ENCODE results near the gene CLHC1. TPM values are rescaled to one million over a fixed set of nuclear protein-coding genes. Genes with fewer than 3 reads are reported as not detected.
"Not testable (repeated sequence)": the region's sequence is repeated elsewhere in the genome, so short reads cannot be mapped to it uniquely, and the experiment has no call there.

The CLHC1 gene
- total and polyA plus RNA-seq, 5 experiments from 2014 or later, result 1.8 to 34.2 (median 3.5) TPM

DNA sequence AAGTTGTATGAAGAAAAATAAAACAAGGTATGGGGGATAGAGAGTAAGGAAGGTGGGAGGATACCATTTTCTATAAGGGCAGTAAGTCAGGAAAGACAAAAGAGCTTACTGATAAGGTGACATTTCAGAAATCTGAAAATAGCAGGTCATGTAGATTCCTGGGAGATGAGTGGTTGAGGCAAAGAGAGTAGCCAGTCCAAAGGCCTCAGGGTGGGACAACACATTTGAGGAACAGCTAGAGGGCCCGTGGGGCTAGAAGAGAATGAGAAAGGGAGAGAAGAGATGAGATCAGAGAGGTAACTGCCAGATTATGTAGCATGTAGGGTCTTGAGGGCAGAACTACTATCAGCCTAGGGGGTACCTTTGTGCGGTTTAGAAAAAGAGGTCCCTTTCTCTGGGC lies 2.9 kb downstream of the CLHC1 start:
- Mint-ChIP-seq H3K4me3 (peak overlapping the region in 5 of 10 donors; percentile 1 to 48 (median 4)), H3K27ac (peak overlapping the region in 9 of 10 donors; percentile 5 to 88 (median 50)), H3K4me1 (peaks cover 27 to 60% (median 54%) of the 10 kb centered on the region in 4 donors), H3K36me3 (peaks cover 2 to 13% (median 6%) of the 10 kb centered on the region in 3 donors), H3K9me3 (peaks cover 0 to 10% (median 0%) of the 10 kb centered on the region in 9 donors), H3K27me3 (no peaks in the 10 kb centered on the region)
- ATAC-seq (no peak), DNase-seq (no peak)
- POLR2A ChIA-PET, result interaction anchor here (0.6 to 1.5 kb wide), 6 partner anchors 17 to 1113 kb away, joined by 3 to 8 read pairs (median 4); partner anchors contain the start of gene CFAP36

DNA sequence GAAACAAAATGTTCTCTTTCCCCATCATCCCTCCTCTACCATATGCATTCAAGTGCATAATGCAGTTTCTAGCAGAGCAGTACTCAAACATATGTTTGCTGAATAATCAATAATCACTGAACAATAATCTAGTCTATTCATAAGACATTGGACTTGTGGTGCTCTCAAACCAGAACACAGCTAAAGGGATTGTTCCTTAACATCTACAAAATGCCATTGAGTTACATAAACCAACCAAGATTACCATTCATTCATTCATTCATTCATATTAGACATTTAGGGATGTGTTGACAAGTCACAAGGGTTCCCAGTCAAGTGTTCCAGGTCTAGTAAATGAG lies 3.9 kb downstream of the CLHC1 start:
- H3K4me1 Mint-ChIP-seq, result peaks cover 23 to 50% (median 45%) of the 10 kb centered on the region in 4 donors
- peak overlapping the region; percentile 75 to 94 (median 87) for H3K27ac Mint-ChIP-seq
- POLR2A ChIA-PET, result interaction anchor here (0.5 to 1.2 kb wide), 3 partner anchors 18 to 291 kb away, joined by 3 to 4 read pairs (median 4); partner anchors contain the start of gene CFAP36
- H3K4me3 Mint-ChIP-seq, result peak overlapping the region; percentile 4 to 74 (median 62)
- peaks cover 0 to 10% (median 0%) of the 10 kb centered on the region in 9 donors for H3K9me3 Mint-ChIP-seq
- DNase-seq (no peak), ATAC-seq (no peak)
- no peaks in the 10 kb centered on the region for H3K27me3 Mint-ChIP-seq
- peaks cover 0 to 4% (median 3%) of the 10 kb centered on the region in 3 donors for H3K36me3 Mint-ChIP-seq

DNA sequence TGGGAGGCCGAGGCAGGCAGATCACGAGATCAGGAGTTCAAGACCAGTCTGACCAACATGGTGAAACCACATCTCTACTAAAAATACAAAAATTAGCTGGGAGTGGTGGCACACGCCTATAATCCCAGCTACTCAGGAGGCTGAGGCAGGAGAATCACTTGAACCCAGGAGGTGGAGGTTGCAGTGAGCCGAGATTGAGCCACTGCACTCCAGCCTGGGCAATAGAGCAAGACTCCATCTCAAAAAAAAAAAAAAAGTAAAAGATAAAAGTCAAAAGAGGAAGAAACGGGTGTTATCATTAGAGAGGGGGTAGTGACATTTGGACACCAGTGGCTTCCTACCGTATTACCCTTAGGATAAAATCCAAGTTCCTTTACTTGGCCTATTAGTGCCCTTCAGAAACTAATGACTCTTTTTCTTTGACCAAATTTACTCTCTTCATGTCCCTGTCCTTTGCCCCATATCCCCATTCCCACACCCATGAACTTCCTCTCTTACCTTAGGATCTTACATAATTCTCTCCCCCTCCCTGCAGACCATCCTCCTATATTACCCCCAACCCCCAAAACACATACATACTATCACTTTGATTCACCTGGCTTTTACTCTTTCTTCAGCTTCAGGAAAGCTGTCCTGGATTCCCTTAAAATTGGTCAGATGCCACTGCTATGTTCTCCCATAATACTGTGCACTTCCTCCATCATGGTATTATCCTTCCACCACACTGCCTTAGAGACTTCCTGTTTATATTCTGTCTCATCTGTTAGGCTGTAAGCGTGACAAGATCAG lies 4.5 kb downstream of the CLHC1 start:
- not testable (repeated sequence) for H3K36me3 Mint-ChIP-seq, ATAC-seq, H3K27me3 Mint-ChIP-seq
- DNase-seq, result peak in 2 of 10 donors; percentile 12 to 25
- Mint-ChIP-seq H3K4me1 (peaks cover 21 to 52% (median 46%) of the 10 kb centered on the region in 4 donors), H3K4me3 (peak overlapping the region; percentile 4 to 74 (median 62)), H3K27ac (peak overlapping the region; percentile 75 to 94 (median 87)), H3K9me3 (peaks cover 0 to 10% (median 0%) of the 10 kb centered on the region in 9 donors)
- POLR2A ChIA-PET, result interaction anchor here (0.5 to 1.2 kb wide), 3 partner anchors 27 to 292 kb away, joined by 3 to 4 read pairs (median 3); partner anchors contain the start of gene CFAP36

DNA sequence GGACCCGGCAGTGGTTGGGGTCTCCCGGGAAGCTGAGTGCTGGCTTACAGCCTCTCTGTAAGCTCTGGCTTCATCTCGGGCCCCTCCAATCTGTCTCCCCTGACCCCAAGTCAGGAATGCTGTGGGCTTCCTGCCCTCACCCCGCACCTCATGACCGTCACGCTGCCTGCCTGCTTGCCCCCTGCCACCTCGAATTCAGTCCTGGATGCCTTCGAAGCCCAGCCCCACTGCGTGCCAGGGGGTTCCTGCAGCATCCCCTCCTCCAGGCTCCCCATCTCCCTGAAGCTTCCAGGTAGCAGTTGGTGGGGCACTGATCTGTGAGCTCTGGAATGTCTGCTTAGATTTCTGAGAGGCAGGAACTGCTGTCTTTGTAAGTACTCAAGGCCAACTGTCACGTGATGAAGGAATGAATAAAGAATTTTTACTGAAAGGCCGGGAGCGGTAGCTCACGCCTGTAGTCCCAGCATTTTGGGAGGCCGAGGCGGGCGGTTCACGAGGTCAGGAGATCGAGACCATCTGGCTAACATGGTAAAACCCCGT lies 6.5 kb downstream of the CLHC1 start:
- POLR2A ChIA-PET, result interaction anchor here (1.2 to 3.7 kb wide), 3 partner anchors 50 to 194 kb away, joined by 5 to 22 read pairs (median 5); partner anchors contain the start of genes CCDC88A and RTN4
- Mint-ChIP-seq H3K27me3 (no peaks in the 10 kb centered on the region), H3K27ac (peak overlapping the region in 9 of 10 donors; percentile 23 to 92 (median 62)), H3K4me1 (peaks cover 25 to 53% (median 49%) of the 10 kb centered on the region in 4 donors), H3K36me3 (no peaks in the 10 kb centered on the region), H3K9me3 (peaks cover 0 to 10% (median 0%) of the 10 kb centered on the region in 9 donors), H3K4me3 (peak overlapping the region in 2 of 10 donors; percentile 3 to 5)
- DNase-seq (no peak), ATAC-seq (no peak)

DNA sequence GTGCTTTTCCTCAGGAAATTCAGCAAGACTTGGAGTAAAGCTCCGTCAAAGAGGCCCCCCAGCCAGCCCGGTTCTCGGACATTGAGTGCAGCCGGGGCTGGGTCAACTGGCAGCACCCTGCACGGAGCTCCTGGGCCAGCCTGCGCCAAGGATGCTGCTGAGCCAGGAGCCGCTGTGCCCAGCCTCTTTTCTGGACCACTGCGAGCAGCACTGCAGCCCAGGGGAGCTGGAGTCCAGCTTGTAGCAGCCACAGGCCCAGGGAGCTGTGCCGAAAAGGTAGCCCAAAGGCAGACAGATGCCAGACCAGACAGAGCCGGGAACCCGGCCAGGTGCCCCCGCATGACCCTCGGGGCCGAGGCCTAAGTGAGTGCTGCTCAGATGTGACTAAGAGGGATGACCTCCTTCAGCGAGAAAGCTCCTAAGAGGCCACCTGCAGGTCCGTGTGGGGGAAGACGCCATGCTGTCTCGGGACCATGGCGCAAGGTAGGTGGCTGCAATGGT lies 7.3 kb downstream of the CLHC1 start:
- Mint-ChIP-seq H3K4me1 (peaks cover 28 to 50% (median 43%) of the 10 kb centered on the region in 4 donors), H3K27me3 (no peaks in the 10 kb centered on the region), H3K9me3 (peaks cover 0 to 10% (median 0%) of the 10 kb centered on the region in 9 donors), H3K4me3 (peak overlapping the region in 3 of 10 donors; percentile 22 to 82 (median 80)), H3K27ac (peak overlapping the region in 8 of 10 donors; percentile 28 to 92 (median 70)), H3K36me3 (no peaks in the 10 kb centered on the region)
- POLR2A ChIA-PET, result interaction anchor here (0.5 to 3.7 kb wide), 6 partner anchors 8 to 295 kb away, joined by 3 to 49 read pairs (median 5); partner anchors contain the start of genes CCDC88A, CFAP36, CLHC1 and RPS27A
- no peak for DNase-seq
- no peak for ATAC-seq

DNA sequence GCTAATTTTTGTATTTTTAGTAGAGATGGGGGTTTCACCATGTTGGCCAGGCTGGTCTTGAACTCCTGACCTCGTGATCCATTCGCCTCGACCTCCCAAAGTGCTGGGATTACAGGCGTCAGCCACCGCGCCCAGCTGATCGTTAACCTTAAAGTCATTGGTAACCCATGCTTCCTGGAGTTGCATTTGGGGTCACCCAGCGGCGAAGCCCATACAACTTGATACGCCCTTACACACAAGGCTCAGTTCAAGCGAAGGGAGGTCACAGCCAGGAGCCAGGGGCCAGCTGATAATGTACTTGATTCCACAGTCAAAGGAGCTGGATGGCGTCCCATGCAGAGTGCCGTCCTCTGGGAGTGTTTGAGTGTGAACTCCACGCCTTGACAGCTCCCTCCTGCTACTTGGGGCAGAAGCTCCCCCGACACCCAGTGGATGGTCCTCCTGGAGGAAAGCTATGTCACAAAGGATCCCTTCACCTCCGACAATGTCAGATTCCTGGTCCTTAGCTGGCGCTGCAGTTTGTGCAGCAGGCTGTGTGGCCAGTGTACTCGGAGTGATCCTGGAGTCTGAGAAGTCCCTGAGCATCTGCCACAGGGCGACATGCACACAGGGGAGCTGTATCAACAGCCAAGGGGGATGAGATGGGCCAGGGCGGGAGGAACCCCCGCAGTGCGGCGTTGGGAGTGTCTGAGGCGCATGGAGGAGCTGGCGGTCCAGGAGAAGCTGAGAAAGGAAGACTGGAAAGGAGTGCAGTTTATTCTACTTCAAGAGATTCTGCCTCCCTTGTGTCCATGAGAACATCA lies 7.9 kb downstream of the CLHC1 start:
- ATAC-seq (no peak), DNase-seq (peak in 3 of 10 donors; percentile 9 to 64 (median 17))
- H3K9me3 Mint-ChIP-seq, result peaks cover 0 to 10% (median 0%) of the 10 kb centered on the region in 9 donors
- no peaks in the 10 kb centered on the region for H3K27me3 Mint-ChIP-seq
- peaks cover 25 to 46% (median 40%) of the 10 kb centered on the region in 4 donors for H3K4me1 Mint-ChIP-seq
- POLR2A ChIA-PET, result interaction anchor here (0.5 to 3.7 kb wide), 13 partner anchors 9 to 391 kb away, joined by 3 to 49 read pairs (median 5); partner anchors contain the start of genes CCDC88A, CFAP36, CLHC1 and RPS27A
- peak overlapping the region; percentile 84 to 97 (median 92) for H3K27ac Mint-ChIP-seq
- peak overlapping the region; percentile 71 to 91 (median 81) for H3K4me3 Mint-ChIP-seq
- no peaks in the 10 kb centered on the region for H3K36me3 Mint-ChIP-seq

DNA sequence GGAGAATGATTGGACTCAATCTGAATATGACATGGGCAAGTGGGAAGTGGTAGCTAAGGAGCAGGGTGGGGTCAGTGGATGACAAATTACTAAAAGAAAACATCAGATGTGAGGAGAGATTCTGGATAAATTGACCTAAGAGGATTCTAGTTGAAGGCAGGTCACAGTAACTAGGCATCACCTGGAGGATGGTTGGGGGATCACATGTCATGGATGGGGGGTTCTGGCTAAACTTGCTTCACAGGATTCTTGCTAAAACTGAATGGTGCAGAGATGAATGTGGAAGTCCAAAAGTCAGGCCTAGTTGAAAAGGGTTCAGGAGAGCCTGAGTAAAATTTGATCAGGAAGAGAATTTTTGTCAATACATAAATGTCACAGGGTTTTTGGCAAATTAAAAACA lies 18.3 kb downstream of the CLHC1 start:
- DNase-seq (no peak), ATAC-seq (no peak)
- Mint-ChIP-seq H3K27me3 (no peaks in the 10 kb centered on the region), H3K4me3 (no peak overlapping the region), H3K36me3 (no peaks in the 10 kb centered on the region), H3K27ac (peak overlapping the region in 1 of 10 donors; percentile 15), H3K9me3 (no peaks in the 10 kb centered on the region), H3K4me1 (peaks cover 0 to 6% (median 0%) of the 10 kb centered on the region in 4 donors)
- POLR2A ChIA-PET, result no interaction called here

DNA sequence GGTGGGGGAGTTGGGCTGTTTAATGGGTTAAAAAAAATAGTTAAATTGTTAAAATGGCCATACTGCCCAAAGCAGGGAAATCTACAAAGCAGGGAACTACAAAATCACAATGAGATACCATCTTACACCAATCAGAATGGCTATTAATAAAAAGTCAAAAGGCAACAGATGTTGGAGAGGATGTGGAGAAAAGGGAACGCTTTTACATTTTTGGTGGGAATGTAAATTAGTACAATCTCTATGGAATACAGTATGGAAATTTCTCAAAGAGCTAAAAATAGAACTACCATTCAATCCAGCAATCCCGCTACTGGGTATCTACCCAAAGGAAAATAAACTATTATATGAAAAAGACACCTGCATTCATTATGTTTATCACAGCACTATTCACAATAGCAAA lies 27.1 kb downstream of the CLHC1 start:
- Mint-ChIP-seq H3K9me3 (peaks cover 10 to 28% (median 22%) of the 10 kb centered on the region in 9 donors), H3K36me3 (peaks cover 18 to 45% (median 25%) of the 10 kb centered on the region in 3 donors), H3K4me3 (no peak overlapping the region), H3K27me3 (peaks cover 0 to 1% (median 0%) of the 10 kb centered on the region in 5 donors), H3K4me1 (no peaks in the 10 kb centered on the region), H3K27ac (no peak overlapping the region)
- POLR2A ChIA-PET, result no interaction called here
- no peak for ATAC-seq
- DNase-seq, result no peak

DNA sequence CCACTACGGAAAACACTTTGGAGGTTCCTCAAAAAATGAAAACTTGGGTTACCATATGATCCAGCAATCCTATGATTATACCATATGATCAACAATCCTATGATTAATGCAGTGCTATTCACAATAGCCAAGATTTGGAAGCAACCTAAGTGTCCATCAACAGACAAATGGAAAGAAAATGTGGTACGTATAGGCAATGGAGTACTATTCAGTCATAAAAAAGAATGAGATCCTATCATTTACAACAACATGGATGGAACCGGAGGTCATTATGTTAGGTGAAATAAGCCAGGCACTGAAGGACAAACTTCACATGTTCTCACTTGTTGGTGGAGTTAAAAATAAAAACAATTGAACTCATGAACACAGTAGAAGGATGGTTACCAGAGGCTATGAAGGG lies 27.6 kb downstream of the CLHC1 start:
- Mint-ChIP-seq H3K27ac (no peak overlapping the region), H3K4me3 (no peak overlapping the region), H3K9me3 (peaks cover 11 to 32% (median 24%) of the 10 kb centered on the region in 9 donors), H3K36me3 (peaks cover 21 to 48% (median 29%) of the 10 kb centered on the region in 3 donors), H3K4me1 (no peaks in the 10 kb centered on the region), H3K27me3 (peaks cover 0 to 1% (median 0%) of the 10 kb centered on the region in 5 donors)
- DNase-seq (no peak), ATAC-seq (no peak)
- POLR2A ChIA-PET, result no interaction called here

DNA sequence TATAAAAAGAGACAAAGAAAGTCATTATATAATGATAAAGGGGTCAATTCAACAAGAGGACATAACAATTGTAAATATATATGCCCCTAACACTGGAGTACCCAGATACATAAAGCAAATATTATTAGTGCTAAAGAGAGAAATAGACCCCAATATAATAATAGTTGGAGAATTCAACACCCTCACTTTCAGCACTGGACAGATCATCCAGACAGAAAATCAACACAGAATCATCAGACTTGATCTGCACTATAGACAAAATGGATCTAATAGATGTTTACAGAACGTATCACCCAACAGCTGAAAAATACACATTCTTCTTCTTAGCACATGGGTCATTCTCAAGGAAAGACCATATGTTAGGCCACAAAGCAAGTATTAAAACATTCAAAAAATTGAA lies 31.7 kb downstream of the CLHC1 start:
- H3K27ac Mint-ChIP-seq, result no peak overlapping the region
- ATAC-seq (no peak), DNase-seq (no peak)
- H3K9me3 Mint-ChIP-seq, result peaks cover 21 to 44% (median 31%) of the 10 kb centered on the region in 9 donors
- H3K4me1 Mint-ChIP-seq, result no peaks in the 10 kb centered on the region
- H3K27me3 Mint-ChIP-seq, result no peaks in the 10 kb centered on the region
- POLR2A ChIA-PET, result interaction anchor here (0.7 kb wide), 1 partner anchor 28 kb away, joined by 4 read pairs; no protein-coding TSS in a partner anchor
- H3K4me3 Mint-ChIP-seq, result no peak overlapping the region
- peaks cover 31 to 74% (median 41%) of the 10 kb centered on the region in 3 donors for H3K36me3 Mint-ChIP-seq

DNA sequence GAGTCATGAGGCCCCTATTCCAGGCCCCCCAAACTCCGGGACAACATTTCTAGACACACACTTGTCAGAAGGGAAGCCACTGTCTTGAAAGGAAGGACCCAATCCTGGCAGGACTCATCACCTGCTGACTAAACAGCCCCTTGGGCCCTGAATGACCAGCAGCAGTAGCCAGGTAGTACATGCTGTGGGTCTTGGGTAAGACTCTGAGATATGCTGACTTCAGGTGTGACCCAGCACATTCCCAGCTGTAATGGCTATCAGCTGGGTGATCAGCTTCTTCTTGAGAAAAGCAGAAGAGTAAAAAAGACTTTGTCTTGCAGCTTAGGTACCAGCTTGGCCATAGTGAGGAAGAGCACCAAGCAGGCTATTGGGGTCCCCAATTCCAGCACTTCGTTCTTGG lies 35.6 kb downstream of the CLHC1 start:
- H3K36me3 Mint-ChIP-seq, result peaks cover 29 to 64% (median 38%) of the 10 kb centered on the region in 3 donors
- no peak for DNase-seq
- no peaks in the 10 kb centered on the region for H3K27me3 Mint-ChIP-seq
- H3K4me3 Mint-ChIP-seq, result no peak overlapping the region
- POLR2A ChIA-PET, result no interaction called here
- H3K9me3 Mint-ChIP-seq, result peaks cover 18 to 34% (median 24%) of the 10 kb centered on the region in 9 donors
- no peak for ATAC-seq
- H3K27ac Mint-ChIP-seq, result no peak overlapping the region
- peaks cover 0 to 2% (median 0%) of the 10 kb centered on the region in 4 donors for H3K4me1 Mint-ChIP-seq

DNA sequence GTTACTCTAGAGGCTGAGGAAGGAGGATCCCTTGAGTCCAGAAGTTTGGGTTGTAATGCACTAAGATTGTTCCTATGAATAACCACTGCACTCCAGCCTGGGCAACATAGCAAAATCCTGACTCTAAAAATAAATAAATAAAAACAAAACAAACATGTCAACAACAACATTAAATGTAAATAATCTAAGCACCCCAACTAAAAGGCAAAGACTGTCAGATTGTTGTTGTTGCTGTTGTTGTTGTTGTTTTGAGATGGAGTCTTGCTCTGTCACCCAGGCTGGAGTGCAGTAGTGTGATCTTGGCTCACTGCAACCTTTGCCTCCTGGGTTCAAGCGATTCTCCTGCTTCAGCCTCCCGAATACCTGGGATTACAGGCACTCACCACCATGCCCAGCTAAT lies 40.2 kb downstream of the CLHC1 start:
- H3K4me3 Mint-ChIP-seq, ATAC-seq, H3K27me3 Mint-ChIP-seq, DNase-seq, POLR2A ChIA-PET, H3K4me1 Mint-ChIP-seq, H3K27ac Mint-ChIP-seq: not testable (repeated sequence)
- H3K9me3 Mint-ChIP-seq, result peaks cover 0 to 20% (median 8%) of the 10 kb centered on the region in 9 donors
- H3K36me3 Mint-ChIP-seq, result peaks cover 16 to 46% (median 18%) of the 10 kb centered on the region in 3 donors
